HG03432 (cell line): ENCODE data around the gene MTUS2.
"Not testable (repeated sequence)": the region's sequence is repeated elsewhere in the genome, so short reads cannot be mapped to it uniquely, and the experiment has no call there.

Source experiments
- ATAC-seq: cut with Tn5 transposase; IDR thresholded peaks from one replicate; pipeline ENCODE4 v1.9.1; 2021; ENCODE audit warnings: mild to moderate bottlenecking, moderate library complexity; ENCODE audit not compliant: unreplicated experiment

Gene MTUS2

DNA sequence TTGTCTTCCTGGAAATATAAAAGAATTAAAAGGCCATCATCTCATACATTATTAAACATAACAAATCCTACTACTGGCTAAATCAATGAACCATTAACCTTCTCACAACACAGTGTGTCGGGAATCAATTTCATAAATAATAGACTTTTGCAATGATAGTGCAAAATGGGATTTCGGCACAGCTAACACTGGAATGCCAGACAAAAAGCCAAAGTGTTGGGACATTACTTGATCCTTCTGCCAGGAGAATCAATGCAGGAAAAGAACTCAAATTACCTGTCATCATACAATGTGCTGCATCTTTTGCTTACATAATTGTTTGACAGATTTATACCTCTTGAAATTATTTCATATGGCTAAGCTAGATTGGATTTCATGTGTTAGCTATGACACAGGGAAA lies 334.3 kb downstream of the MTUS2 start:
- ATAC-seq: no peak

DNA sequence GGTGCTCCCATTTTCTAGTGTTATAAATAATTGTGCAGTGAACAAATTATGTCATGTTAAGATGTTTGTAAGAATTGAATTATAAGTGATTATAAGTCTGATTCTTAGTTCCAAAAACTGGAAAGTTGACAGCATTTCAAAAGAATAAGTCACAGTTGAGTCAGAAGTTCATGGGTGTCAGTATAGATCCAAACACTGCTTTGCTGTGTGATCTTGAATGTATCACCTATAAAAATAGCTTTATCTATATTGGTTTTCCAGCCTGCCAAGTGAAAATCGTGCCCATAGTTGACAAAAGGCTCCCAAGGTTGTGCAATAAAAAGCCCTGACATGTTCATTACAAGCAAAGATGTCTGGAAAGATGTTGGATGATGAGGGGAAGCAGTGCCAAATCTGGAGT lies 336.0 kb downstream of the MTUS2 start:
- ATAC-seq: no peak

DNA sequence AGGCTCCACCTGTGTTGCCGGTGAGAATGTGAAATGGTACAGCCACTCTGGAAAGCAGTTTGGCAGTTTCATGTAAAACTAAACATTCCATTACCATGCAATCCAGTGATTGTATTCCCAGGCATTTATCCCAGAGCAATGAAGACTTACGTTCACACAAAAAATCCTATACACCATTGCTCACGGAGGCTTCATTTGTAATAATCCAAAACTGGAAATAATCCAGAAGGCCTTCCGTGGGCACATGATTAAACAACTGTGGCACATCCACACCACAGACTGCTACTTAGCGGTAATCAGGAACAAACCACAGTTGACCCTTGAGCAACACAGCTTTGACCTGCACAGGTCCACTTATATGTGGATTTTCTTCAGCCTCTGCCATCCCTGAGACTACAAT lies 339.7 kb downstream of the MTUS2 start:
- ATAC-seq: no peak

DNA sequence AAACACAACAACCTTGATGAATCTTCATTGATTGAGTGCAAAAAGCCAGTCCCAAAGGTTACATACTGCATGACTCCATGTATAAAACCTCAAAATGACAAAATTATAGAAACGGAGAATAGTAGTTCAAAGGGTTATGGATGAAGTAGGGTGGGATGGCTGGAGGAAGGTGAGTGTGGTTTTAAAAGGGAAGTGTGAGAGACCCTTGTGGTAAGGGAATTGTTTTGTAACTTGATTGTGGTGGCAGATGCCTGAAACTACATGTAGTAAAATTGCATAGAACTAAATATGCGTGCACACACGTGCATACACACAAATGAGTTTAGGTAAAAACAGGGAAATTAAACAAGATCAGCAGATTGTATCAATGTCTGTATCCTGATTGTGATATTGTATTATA lies 340.7 kb downstream of the MTUS2 start:
- no peak for ATAC-seq

DNA sequence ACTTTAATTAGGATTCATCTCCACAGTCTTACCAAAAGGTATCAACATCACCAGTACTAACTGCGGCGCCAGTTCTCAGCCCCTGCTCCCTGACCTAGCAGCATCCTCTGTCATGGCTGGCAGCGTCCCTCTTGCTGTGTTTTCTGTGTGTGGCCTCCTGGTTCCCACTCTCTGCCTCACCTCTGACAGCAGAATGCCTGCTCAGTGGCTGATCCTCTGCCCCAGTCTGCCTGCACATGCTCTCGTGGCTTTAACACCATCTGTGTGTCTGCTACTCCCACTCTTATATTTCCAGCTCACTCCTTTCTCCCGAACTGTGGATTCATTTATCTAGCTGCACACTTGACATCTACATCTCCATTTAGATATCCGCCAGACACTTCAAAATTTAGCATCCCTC lies 341.5 kb downstream of the MTUS2 start:
- ATAC-seq: no peak

DNA sequence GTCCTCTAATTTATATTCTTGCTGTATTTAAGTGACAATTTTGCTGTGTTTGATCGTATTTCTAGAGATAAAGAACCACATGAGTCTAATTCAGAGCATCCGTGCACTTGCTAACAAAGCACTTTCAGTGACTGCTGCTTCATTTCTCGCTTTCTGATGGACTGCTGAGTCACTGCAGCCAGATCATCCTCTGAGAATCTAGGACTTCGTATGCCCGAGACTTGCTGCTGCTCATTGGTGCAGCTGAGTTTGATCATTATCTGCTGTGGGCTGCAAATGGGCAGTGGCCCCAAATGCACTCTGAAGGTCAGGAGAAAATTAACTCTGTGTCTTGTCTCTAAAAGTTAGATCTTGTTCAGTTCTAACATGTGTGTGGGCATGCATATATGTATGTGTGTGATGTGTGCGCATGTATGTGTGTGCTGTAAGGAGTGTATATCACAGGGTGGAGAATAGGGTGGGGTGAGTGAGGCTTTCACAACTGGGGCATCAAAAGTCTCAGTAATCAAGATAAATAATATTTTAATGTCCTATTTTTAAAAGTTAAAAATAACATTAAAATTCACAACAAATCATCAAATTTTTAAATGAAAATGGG lies 342.6 kb downstream of the MTUS2 start:
- no peak for ATAC-seq

DNA sequence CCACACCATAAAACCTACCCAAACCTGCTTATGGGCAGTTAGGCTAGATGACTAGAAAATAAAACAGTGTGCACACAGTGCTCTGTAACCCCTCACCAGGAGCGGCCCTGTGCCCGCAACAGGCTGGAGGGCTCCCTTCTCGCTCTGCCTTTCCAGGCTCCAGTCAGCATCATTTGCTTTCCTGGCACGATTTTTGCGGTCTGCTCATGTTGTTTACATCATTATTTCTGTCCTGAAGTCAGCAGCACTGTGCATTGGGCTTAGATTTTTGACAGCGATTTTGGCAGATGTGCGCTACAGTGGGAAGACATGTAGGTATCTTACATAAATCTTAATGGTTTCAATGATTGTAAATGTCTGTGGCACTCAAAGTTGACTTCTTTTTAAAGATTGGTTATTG lies 344.0 kb downstream of the MTUS2 start:
- ATAC-seq: no peak

DNA sequence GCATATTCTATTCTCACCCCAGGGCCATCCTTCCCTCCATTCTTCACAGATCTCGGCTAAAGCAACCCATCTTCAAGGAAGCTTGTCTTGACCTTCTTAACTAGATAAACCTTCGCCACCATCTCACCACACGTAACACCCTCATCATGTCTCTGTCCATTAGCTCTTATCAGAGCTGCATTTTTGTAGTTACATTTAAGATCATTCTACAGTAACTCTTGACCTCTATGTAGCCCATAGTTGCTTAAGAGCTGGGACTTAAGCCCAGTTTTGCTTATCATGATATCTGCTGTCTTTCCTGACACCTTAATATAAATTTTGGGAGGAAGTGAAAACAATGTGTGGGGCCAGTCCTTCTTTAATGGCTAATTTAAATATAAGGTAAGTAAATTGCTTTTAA lies 345.1 kb downstream of the MTUS2 start:
- ATAC-seq: no peak

DNA sequence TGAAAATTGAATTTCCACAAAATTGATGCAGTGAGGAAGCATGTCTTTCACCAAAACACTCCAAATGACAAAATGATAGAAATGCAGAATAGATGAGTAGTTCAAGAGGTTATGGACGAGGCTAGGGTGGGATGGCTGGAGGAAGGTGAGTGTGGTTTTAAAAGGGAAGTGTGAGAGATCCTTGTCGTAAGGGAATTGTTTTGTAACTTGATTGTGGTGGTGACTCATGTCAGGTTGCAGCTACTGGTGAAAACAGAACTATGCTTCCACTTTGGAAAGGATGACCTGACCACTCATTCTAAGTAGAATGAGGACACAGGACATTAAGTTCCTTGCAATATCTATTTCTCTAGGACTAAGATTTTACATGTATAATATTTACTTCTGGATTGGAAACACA lies 345.7 kb downstream of the MTUS2 start:
- ATAC-seq: no peak

DNA sequence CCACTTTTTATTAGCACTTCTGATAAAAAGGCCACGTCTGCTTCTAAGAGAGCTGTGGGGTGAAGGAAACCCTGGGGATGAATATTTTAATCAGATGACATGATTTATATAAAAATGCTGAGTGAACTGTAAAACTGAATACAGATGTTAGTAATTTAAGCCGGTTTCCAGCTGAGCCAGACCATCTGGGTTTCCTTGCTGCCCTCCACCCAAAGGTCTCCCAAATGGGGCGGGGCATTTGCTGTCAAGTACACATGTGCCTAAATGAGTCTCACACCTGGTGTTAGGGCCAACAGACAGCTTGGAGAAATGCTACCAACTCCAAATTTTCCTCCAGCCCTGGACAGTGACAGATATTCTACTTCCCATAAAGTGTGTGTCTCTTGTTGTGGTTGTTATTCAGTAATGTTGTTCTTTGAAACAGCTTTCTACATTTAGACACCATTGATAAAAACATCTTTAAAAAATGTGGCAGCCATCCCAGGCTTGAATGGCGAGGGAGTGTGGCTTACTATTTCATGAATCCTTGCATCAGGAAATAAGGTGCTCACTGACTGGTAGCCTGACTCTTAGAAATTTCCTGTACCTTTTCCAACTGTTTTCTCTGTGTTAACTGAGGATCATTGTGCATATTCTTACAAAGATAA lies 350.4 kb downstream of the MTUS2 start:
- no peak for ATAC-seq

DNA sequence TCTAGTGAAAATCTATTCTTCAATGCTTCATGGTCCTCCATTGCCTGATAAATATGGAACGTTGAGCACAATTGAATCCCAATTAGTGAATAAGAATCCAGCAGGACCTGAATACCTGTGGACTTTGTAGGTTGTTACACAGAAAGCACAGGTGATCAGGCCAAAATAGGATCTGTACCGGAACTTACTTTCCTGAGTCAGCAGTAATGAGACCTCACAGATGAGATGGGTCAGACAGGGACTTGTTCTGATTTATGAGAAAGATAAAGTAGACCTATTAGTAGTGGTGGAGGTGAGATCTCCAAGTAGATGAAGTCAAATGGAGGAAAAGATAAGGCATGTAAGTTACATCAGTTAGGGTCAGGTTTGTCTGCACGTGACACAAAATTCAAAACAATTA lies 351.1 kb downstream of the MTUS2 start:
- ATAC-seq: no peak

DNA sequence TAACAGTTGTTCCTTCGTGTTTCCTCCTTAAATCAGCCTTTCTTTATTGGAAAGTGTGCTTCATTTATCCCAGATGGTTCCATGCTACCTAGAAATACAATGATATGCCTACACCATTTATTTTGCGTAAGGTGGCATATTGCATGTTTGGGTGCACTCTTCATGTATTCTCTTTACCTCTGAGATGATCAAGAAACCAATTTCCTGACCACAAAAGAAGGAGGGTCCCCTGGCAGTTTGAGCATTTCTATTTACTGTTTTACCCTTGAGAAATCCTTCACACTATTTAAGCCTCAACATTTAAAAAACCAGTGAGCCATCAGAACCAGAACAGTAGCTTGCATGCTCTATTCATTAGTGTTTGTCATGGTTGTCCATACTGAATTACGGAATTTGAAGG lies 354.0 kb downstream of the MTUS2 start:
- ATAC-seq: no peak

DNA sequence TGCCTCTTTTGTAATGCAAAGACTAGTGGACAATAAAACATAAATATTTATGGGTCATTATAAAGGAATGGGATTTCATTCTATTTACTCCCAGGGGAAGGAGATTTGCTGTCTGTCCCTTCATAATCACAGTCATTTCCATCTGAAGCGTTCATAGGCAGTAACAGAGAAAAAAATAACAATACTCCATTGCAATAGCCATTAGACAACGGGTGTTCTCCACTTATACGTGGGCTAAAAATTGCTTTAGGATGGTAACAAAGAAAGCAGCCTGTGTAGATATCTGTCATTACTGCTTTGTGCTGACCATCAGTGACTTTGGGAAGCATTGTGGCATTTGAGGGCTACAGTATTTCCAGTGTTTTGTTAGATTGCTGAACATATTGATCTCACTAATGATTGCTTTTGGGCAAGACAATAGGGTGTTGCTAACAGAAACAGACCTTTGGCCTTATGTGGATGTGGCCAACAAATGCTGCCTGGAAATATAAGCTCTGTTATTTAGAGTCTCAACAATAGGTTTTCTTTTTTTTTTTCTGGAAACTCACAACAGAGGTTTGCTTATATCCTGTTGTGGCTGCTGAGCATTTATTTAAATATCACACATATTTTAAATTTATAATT lies 355.2 kb downstream of the MTUS2 start:
- no peak for ATAC-seq

DNA sequence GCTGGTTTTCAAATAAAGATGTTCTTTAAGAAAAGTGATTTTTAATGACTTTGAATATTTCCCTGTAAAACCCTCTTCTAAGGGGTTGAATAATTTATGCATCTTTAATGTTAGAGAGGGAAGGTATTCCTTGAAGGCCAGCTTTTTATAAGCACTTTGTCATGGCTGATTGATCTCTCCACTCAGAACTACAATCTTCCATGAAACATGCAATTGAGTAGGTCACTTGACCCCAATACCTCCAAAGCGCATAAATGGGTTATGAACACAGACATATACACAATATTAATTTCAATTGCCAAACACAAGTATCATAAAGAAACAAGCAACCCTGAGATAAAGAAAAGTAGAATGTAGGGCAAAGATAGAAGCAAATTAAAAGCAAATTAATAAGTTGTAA lies 359.9 kb downstream of the MTUS2 start:
- ATAC-seq: no peak

DNA sequence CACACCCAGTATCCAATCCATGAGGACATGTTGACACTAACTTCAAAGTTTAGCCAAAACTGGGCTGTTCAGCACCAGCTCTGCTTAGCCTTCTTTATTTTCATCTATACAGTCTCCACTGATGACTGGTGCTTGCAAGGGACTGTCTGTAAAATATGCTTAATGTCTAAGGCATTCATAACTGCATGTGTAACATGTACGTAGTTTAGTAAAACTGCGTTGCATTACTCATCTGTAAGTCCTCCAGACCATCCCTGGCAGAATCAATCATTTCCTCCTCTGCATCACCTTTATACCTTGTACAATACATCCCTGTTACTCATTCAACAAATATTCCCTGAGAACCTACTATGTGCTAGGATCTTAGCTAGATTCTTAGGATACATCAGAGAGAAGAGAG lies 362.1 kb downstream of the MTUS2 start:
- no peak for ATAC-seq

DNA sequence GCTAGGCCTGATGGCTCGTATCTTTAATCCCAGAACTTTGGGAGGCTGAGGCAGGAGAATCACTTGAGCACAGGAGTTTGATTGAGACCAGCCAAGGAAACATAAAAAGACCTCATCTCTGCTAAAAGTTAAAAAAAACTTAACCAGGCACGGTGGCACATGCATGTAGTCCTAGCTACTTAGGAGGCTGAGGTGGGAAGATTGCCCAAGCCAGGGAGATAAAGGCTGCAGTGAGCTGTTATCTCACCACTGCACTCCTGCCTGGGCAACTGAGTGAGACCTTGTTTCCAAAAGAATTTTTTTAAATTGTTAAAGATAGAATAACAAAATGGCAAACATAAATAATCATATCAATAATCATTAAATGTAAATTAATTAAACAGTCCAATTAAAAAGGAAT lies 365.8 kb downstream of the MTUS2 start:
- ATAC-seq: no peak

DNA sequence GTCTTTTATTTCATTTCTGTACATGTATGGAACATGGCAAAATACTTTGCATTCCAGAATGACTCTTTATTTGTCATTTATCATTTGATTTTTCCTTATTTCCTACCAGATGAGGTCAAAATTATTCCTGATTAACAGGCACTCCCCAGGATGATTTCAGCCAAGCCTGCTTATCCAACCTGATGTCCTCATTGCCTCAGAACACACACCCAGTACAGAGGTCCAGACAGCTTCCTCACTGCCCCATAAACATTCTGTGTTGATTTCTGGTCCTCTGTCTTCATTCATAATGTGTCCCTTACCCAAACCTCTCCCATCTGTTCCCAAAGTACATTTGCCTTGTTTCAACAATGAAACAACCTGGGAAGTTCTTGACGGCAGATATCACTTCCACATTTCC lies 367.4 kb downstream of the MTUS2 start:
- no peak for ATAC-seq

DNA sequence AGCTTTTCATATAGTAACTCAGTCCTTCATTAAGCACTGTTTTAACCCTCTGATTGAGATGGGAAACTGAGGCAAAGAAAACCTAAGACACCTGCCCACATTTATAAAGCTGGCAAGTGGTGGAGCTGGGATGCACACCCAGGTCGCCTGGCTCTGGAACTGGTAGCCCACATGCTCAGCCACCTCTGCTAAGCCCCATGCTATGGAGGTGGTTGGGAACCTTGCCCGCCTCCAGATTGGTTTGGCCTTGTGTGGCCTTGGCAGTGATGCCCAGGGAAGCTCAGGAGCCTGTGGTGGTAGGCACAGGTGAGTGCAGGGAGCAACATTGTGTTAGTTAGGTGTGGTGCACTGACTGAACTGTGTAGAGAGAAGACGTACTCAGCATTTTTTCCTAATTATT lies 370.2 kb downstream of the MTUS2 start:
- ATAC-seq: no peak

DNA sequence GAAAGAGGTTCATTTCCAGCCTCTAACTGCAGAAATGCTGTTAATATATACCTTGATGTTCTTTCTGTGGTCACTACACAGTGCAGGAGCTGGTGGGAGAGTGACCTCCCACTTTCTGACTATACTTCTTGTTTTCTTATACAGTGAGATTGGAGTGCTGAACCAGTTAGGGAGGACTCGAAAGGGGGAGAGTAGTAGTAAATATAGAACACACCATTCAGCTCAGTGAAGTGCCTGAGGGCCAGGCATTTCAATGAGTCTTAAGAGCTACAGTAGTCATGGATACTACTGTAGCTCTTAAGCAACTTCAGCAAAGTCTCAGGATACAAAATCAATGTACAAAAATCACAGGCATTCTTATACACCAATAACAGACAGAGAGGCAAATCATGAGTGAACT lies 372.9 kb downstream of the MTUS2 start:
- no peak for ATAC-seq

DNA sequence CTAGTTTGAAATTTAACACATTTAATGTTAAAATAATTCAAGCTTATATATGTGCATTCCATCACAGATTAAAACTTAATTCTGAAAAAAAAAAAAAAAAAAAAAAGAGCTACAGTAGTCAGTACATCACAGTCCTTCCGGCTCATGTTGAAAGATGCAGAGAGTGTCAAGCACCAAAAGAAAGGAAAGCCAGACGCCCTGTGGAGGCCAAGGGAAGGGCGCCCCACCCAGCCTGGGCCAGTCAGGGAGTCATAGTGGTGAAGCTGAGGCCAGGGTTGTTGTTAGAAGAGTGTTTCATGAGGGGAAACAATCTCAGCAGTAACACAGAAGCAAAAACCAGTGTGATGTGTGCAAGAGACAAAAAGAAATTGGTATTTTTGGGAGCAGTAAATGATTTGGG lies 375.3 kb downstream of the MTUS2 start:
- ATAC-seq: no peak

DNA sequence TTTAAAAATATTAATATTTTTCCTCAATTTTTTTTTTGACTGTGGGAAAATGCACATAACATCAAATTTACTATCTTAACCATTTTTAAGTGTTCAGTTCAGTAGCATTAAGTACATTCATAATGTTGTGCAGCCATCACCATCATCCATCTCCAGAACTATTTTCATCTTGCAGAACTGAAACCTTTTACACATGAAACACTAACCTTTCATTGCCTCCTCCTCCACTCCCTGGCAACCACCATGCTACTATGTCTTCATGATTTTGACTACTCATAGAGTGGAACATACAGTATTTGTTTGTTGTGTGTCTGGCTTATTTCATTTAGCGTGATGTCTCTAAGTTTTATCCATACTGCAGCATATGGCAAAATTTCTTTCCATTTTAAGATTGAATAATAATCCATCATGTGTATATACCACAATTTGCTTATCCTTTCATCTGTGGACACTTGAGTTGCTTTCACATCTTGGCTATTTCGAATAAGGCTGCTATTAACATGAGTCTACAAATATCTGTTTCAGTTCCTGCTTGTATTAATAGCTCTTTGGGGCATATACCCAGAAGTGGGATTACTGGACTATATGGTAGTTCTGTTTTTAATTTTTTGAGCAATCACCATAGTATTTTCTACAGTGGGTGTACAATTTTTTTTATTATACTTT lies 376.4 kb downstream of the MTUS2 start:
- peak; percentile 77 for ATAC-seq

DNA sequence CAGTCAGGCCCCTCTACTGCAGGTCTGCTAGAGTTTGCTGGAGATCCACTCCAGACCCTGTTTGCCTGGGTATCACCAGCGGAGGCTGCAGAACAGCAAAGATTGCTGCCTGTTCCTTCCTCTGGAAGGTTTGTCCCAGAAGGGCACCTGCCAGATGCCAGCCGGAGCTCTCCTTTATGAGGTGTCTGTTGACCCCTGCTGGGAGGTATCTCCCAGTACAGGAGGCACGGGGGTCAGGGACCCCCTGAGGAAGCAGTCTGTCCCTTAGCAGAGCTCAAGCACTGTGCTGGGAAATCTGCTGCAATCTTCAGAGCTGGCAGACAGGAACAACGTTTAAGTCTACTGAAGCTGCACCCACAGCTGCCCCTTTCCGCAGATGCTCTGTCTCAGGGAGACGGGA lies 382.6 kb downstream of the MTUS2 start:
- ATAC-seq: not testable (repeated sequence)
